Central memory CD8-positive, alpha-beta T cell (primary cell): ENCODE results near the gene CDH5.

Experiments
- ATAC-seq: fragments of 150-1000 bp; cut with Tn5 transposase; replicated peaks from 2 replicates; pipeline ENCODE4 v1.10.0; 2022; ENCODE audit warnings: mild to moderate bottlenecking, moderate FRiP score, moderate number of reproducible peaks; ENCODE audit not compliant: poor library complexity, severe bottlenecking; ENCODE audit errors: extremely low read depth
- DNase-seq, 2 donors: peaks; one replicate each; pipeline ENCODE4 v3.0.0; 2021; ENCODE audit warnings: low spot score in 2 of 2
- H3K27ac Mint-ChIP-seq: one replicate; pipeline ENCODE4 v1.8.0; 2022; ENCODE audit warnings: low read depth, mild to moderate bottlenecking, moderate library complexity, mixed read lengths
- H3K27me3 Mint-ChIP-seq: one replicate; pipeline ENCODE4 v1.8.0; 2022; ENCODE audit warnings: mixed read lengths
- H3K36me3 Mint-ChIP-seq: one replicate; pipeline ENCODE4 v1.8.0; 2022; ENCODE audit warnings: mild to moderate bottlenecking, moderate library complexity, mixed read lengths; ENCODE audit not compliant: insufficient read depth
- H3K4me1 Mint-ChIP-seq: one replicate; pipeline ENCODE4 v1.8.0; 2022; ENCODE audit warnings: mixed read lengths
- H3K4me3 Mint-ChIP-seq: one replicate; pipeline ENCODE4 v1.8.0; 2022; ENCODE audit warnings: mild to moderate bottlenecking, moderate library complexity, mixed read lengths
- H3K9me3 Mint-ChIP-seq: one replicate; pipeline ENCODE4 v1.8.0; 2022; ENCODE audit warnings: mixed read lengths

The CDH5 gene

GRCh38 chr16:66435896-66436295 lies 69.4 kb downstream of the CDH5 start:
- no peaks in the 10 kb centered on the region for H3K4me1 Mint-ChIP-seq
- ATAC-seq = no peak
- DNase-seq = no peak
- no peak overlapping the region for H3K4me3 Mint-ChIP-seq
- peaks cover 75% of the 10 kb centered on the region for H3K27me3 Mint-ChIP-seq
- H3K9me3 Mint-ChIP-seq = no peaks in the 10 kb centered on the region
- H3K27ac Mint-ChIP-seq = no peak overlapping the region
- peaks cover 2% of the 10 kb centered on the region for H3K36me3 Mint-ChIP-seq

- no peaks in the 10 kb centered on the region for H3K9me3 Mint-ChIP-seq
- ATAC-seq (no peak), DNase-seq (no peak)
- no peak overlapping the region for H3K4me3 Mint-ChIP-seq
- H3K27me3 Mint-ChIP-seq = peaks cover 66% of the 10 kb centered on the region
- no peak overlapping the region for H3K27ac Mint-ChIP-seq
- H3K4me1 Mint-ChIP-seq = no peaks in the 10 kb centered on the region
- H3K36me3 Mint-ChIP-seq = peaks cover 2% of the 10 kb centered on the region
These were observed 71.0 kb downstream of the CDH5 start for GRCh38 chr16:66437391-66437945.

GRCh38 chr16:66438536-66438935 lies 72.0 kb downstream of the CDH5 start:
- no peak overlapping the region for H3K27ac Mint-ChIP-seq
- H3K4me3 Mint-ChIP-seq = no peak overlapping the region
- DNase-seq = no peak
- H3K4me1 Mint-ChIP-seq = no peaks in the 10 kb centered on the region
- no peaks in the 10 kb centered on the region for H3K9me3 Mint-ChIP-seq
- peaks cover 56% of the 10 kb centered on the region for H3K27me3 Mint-ChIP-seq
- ATAC-seq = no peak
- H3K36me3 Mint-ChIP-seq = peaks cover 2% of the 10 kb centered on the region

DNA sequence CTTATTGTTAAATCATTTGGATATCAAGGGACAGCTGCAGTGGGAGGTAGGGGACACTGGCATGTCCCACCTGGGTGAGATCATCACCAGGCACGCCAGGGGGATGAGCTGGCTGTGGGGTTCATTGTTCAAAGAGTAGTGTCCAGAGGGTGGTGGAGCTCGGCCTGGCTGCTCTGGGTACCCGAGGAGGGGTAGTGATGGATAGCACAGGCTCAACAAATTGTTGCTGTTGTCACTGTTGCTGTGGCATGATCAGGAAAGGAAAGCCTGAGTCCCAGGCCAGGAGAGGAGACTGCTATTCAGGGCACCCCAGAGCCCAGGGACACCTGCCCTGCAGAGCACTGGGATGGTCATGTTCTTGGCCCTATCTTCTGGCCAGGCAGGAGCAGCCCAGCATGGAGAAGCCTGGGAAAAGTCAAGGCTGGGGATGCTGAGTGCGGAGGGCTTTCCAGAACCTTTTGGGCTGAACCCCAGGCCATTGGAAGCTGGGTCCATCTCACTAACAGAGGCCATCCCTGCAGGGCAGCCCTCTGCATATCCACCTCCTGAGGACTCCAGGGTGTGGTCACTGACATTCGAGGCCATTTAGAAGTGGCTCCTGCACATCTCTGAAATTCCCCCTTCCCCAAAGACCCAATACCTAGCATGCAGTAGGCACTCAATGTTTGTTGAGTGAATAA lies 72.7 kb downstream of the CDH5 start:
- no peak overlapping the region for H3K4me3 Mint-ChIP-seq
- peaks cover 2% of the 10 kb centered on the region for H3K36me3 Mint-ChIP-seq
- H3K27me3 Mint-ChIP-seq = peaks cover 60% of the 10 kb centered on the region
- ATAC-seq = no peak
- no peak for DNase-seq
- H3K9me3 Mint-ChIP-seq = no peaks in the 10 kb centered on the region
- H3K4me1 Mint-ChIP-seq = no peaks in the 10 kb centered on the region
- no peak overlapping the region for H3K27ac Mint-ChIP-seq

GRCh38 chr16:66440271-66440802 lies 73.8 kb downstream of the CDH5 start:
- Mint-ChIP-seq H3K36me3 (peaks cover 2% of the 10 kb centered on the region), H3K4me3 (no peak overlapping the region), H3K27ac (no peak overlapping the region), H3K4me1 (no peaks in the 10 kb centered on the region), H3K27me3 (peaks cover 54% of the 10 kb centered on the region), H3K9me3 (no peaks in the 10 kb centered on the region)
- no peak for DNase-seq
- ATAC-seq = no peak

DNA sequence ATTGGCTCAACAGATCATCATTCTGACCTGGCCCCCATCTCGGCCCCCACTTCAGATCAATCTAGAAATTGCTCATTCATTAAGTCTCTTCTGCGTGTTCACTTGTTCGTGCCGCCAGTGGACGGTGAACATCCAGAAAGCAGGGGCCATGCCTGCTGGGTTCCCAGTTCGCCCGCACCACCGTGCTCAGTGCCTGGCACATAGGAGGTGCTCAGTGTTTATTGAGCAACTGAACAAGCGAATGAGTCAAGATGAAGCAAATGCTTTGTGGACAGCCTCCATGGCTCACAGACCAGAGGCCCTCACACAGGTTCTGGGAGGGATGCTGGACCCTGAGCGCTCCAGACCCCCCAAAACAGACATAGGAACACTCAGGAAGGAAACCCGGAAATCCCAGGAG lies 74.5 kb downstream of the CDH5 start:
- Mint-ChIP-seq H3K27me3 (peaks cover 57% of the 10 kb centered on the region), H3K36me3 (peaks cover 2% of the 10 kb centered on the region), H3K4me1 (no peaks in the 10 kb centered on the region)

DNA sequence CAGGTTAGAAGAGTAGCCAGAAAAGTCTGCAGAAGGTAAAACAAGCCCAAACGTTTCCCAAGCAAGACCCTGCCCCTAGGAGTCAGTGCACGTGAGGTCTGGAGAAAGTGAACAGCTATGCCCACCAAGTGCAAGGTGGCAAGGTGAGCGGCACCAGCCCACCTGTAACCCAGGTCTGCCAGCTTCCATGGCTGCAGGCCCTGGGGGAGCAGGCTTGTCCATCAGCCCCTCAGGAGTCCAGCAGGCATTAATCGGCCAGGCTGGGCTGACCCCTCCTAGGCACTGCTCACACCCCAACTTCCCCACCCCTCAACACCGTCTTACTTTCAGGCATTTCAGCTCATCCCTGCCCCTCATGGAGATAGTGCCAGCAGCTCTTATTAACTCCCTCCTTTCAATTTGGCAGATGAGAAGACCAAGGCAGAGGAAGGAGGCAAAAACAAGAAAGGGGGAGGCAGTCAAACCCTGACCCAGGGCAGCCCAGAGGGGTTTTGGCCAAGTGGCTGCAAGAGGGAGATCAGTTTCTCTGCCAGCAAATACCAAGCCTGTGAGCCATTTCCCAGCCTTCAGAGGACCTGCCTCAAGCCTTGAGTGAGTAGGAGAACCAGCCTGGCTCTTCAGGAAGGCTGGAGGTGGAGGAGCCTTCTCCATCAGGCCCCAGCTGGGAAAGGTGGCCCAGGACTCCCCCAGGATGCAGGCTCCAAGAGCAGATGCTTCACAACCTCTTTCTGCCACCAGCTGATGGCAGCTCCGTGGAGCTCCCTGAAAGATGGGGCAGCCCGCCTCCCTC lies 75.3 kb downstream of the CDH5 start:
- Mint-ChIP-seq H3K4me3 (no peak overlapping the region), H3K27ac (no peak overlapping the region), H3K27me3 (peaks cover 64% of the 10 kb centered on the region), H3K9me3 (no peaks in the 10 kb centered on the region), H3K36me3 (no peaks in the 10 kb centered on the region), H3K4me1 (no peaks in the 10 kb centered on the region)
- no peak for ATAC-seq
- DNase-seq = no peak

More for the DNA sequence above, 74.5 kb downstream of the CDH5 start:
- Mint-ChIP-seq H3K4me3 (no peak overlapping the region), H3K27ac (no peak overlapping the region), H3K9me3 (no peaks in the 10 kb centered on the region)
- no peak for ATAC-seq
- DNase-seq = no peak

DNA sequence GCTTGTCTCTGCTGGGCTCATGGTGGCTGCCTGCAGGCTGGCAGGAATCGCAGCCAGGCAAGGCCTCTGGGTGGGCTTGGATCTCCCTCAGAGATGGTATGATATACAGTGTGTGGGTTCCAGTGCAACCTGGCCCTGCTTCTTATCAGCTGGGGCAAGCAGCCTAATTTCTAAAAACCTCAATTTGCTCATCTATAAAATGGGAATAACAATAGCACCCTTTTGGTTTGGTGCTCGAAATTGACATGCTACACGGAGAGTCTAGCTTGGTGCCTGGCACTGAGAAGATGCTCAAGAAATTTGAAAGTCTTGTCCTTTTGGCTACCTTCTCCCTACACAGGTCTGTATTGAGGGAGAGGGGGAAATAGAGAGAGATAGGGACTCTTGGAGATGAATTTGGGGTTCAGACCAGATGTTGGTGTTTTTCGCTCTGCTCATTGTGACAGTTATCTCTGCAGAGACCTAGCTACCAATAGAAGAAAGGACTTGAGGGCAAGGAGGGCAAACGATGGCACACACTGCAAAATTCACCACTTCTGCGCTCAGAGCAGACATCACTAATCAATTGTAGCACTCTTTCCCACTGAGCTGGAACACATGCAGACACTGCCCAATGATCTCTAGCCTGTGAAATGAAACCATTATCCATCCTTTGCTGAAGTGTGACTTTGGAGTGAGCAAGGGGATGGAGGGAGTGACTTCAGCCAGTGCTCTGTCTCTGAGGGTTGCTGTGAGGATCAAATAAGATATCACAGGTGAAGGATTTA lies 76.2 kb downstream of the CDH5 start:
- no peaks in the 10 kb centered on the region for H3K36me3 Mint-ChIP-seq
- peaks cover 57% of the 10 kb centered on the region for H3K27me3 Mint-ChIP-seq
- H3K27ac Mint-ChIP-seq = no peak overlapping the region

DNA sequence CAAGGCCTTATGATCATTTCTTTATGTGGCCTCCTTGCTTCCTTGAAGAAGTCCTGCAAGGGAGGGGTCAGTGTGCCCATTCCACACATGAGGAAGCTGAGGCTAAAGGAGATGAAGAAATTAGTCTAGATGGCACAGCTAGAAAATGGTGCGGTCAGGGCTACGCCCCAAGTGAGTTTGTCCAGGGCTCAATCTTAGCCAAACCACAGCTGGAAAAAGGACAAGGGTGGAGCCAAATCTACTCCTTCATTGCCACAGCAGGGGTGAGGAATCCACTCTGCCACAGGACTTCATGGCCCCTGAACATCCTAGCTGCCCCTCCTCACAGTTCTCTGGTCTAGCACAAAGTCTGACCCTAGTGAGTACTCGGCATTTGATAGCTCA lies 76.8 kb downstream of the CDH5 start:
- no peaks in the 10 kb centered on the region for H3K4me1 Mint-ChIP-seq
- ATAC-seq (no peak), DNase-seq (no peak)
- no peak overlapping the region for H3K27ac Mint-ChIP-seq
- no peaks in the 10 kb centered on the region for H3K9me3 Mint-ChIP-seq
- no peak overlapping the region for H3K4me3 Mint-ChIP-seq
- no peaks in the 10 kb centered on the region for H3K36me3 Mint-ChIP-seq
- H3K27me3 Mint-ChIP-seq = peaks cover 51% of the 10 kb centered on the region

More for the DNA sequence above, 76.2 kb downstream of the CDH5 start:
- no peak for ATAC-seq
- no peak for DNase-seq
- Mint-ChIP-seq H3K9me3 (no peaks in the 10 kb centered on the region), H3K4me3 (no peak overlapping the region), H3K4me1 (no peaks in the 10 kb centered on the region)

DNA sequence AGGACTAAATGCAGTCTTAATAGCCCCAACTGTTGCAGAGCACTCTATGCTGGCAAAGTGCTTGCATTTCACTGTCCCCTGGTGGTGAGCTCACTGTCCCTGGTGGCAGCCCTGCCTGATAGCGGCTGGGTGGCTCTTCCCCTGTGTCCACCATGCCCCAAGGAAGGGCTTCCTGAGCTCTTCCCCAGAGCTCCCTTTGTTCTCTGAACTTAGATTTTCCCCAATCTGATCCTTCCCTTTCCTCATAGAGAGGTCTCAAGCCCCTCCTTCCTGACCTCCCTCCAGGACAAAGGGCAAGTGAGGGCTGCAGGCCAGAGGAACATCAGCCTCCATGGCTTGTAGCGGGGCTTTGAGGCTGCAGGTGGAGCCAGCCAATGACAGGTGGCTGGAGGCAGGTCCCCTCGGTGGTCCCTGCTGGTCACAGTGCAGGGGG lies 77.6 kb downstream of the CDH5 start:
- Mint-ChIP-seq H3K36me3 (no peaks in the 10 kb centered on the region), H3K4me3 (no peak overlapping the region), H3K4me1 (no peaks in the 10 kb centered on the region), H3K27me3 (peaks cover 43% of the 10 kb centered on the region), H3K9me3 (no peaks in the 10 kb centered on the region), H3K27ac (no peak overlapping the region)
- ATAC-seq = no peak
- no peak for DNase-seq

- H3K27ac Mint-ChIP-seq = no peak overlapping the region
- H3K4me3 Mint-ChIP-seq = no peak overlapping the region
- H3K27me3 Mint-ChIP-seq = peaks cover 22% of the 10 kb centered on the region
- H3K4me1 Mint-ChIP-seq = no peaks in the 10 kb centered on the region
- H3K36me3 Mint-ChIP-seq = no peaks in the 10 kb centered on the region
- H3K9me3 Mint-ChIP-seq = no peaks in the 10 kb centered on the region
- ATAC-seq = no peak
- no peak for DNase-seq
These were observed 80.2 kb downstream of the CDH5 start for GRCh38 chr16:66446737-66447136.

DNA sequence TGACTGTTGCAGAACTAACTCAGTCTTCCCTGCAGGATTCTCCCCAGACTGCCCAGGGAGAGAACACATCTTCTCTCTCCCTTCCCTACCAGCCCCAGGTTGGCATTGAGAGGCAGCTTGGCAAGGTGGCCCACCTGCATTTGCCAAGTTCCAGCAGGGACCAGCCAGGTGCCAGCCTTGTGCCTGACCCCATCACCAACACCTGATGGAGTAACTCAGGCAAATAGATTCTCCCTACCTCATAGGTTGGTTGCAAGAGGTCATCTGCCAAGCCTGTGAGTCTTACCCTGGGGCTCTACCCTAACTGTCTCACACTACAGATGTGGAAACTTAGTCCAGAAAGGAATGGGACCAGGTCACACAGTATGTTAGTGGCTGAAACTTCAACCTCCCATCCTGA lies 81.0 kb downstream of the CDH5 start:
- Mint-ChIP-seq H3K4me1 (no peaks in the 10 kb centered on the region), H3K27ac (no peak overlapping the region), H3K36me3 (no peaks in the 10 kb centered on the region), H3K27me3 (peaks cover 22% of the 10 kb centered on the region), H3K9me3 (no peaks in the 10 kb centered on the region), H3K4me3 (no peak overlapping the region)
- DNase-seq (no peak), ATAC-seq (no peak)
